Liver (tissue), 3 donors: Measurements from ENCODE around the gene COBL.
A peak's percentile ranks its signal among the peaks of the same experiment; 100 is the strongest.

Experiments used
- EGR1 ChIP-seq, 2 donors: IDR thresholded peaks; 2 replicates each; pipeline ENCODE4 v1.6.1; 2016 to 2018; ENCODE audit warnings: antibody characterized with exemption in 2 of 2, low read depth in 2 of 2
- JUND ChIP-seq, 2 donors: IDR thresholded peaks; 2 replicates each; pipeline ENCODE4 v1.6.1; 2016; ENCODE audit warnings: antibody characterized with exemption in 2 of 2
- RXRA ChIP-seq, 2 donors: IDR thresholded peaks; 2 replicates each; pipeline ENCODE4 v1.6.1; 2017 to 2018; ENCODE audit warnings: antibody characterized with exemption in 2 of 2, mild to moderate bottlenecking in 1 of 2
- SP1 ChIP-seq: IDR thresholded peaks from 2 replicates; pipeline ENCODE4 v1.6.1; 2018; ENCODE audit warnings: antibody characterized with exemption, mild to moderate bottlenecking
- TAF1 ChIP-seq: conservative IDR thresholded peaks from 2 replicates; pipeline ENCODE4 v1.6.1; 2016; ENCODE audit warnings: antibody characterized with exemption, mild to moderate bottlenecking
- TF ChIP-seq, protein P1 (sequence below): fragments of 150-350 bp; IDR thresholded peaks from 2 replicates; pipeline ENCODE4 v1.5.1; 2017; ENCODE audit warnings: improper control_type of control experiment, low read depth, low read length; ENCODE audit not compliant: missing input control
- TF ChIP-seq, protein P2 (sequence below): IDR thresholded peaks from 2 replicates; pipeline ENCODE4 v1.6.1; 2016; ENCODE audit warnings: antibody characterized with exemption
- donor health status: healthy.
- donor health status: healthy.

DNA sequence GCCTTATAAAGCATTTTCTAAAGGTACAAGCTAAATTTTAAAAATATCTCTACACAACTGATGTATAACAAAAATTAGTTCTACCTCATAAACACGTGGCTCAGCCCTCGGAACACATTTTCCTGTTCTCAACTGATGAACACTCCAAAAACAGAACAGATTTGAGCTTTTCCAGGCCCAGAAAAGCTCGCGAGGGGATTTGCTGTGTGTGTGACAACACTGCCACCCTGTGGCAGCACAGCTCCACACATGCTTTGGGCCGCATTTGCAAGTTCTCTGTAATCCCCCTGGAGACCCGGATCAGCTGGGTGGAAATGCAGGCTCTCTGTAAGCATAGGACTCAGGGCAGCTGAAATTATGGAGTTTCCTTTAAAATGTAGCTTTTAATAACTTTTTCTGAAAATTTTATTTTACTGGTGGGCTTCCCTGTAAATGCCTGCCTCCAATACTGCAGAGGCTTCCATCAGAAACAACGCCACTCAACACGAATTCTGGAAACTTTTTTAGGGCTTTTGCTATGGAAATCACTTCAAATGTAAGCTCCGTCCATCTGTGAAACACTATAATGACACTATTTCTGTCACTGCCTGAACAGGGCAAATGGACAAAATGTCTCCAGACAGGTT is 155.5 kb downstream of the COBL start:
- TF ChIP-seq, protein P1, sequence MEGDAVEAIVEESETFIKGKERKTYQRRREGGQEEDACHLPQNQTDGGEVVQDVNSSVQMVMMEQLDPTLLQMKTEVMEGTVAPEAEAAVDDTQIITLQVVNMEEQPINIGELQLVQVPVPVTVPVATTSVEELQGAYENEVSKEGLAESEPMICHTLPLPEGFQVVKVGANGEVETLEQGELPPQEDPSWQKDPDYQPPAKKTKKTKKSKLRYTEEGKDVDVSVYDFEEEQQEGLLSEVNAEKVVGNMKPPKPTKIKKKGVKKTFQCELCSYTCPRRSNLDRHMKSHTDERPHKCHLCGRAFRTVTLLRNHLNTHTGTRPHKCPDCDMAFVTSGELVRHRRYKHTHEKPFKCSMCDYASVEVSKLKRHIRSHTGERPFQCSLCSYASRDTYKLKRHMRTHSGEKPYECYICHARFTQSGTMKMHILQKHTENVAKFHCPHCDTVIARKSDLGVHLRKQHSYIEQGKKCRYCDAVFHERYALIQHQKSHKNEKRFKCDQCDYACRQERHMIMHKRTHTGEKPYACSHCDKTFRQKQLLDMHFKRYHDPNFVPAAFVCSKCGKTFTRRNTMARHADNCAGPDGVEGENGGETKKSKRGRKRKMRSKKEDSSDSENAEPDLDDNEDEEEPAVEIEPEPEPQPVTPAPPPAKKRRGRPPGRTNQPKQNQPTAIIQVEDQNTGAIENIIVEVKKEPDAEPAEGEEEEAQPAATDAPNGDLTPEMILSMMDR: peak; percentile 92
- TF ChIP-seq JUND (IDR thresholded peaks at IDR 0.05) (no peak), EGR1 (IDR thresholded peaks at IDR 0.05; ENCODE audit: low read depth in 2 of 2) (no peak), TAF1 (no peak), SP1 (no peak), RXRA (IDR thresholded peaks at IDR 0.05) (no peak)
- TF ChIP-seq, protein P2, sequence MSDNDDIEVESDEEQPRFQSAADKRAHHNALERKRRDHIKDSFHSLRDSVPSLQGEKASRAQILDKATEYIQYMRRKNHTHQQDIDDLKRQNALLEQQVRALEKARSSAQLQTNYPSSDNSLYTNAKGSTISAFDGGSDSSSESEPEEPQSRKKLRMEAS: no peak
